ENCODE measurements around the gene EXD3. TPM values are rescaled to one million over a fixed set of nuclear protein-coding genes. Genes with fewer than 3 reads are reported as not detected.

The EXD3 gene
- total RNA-seq, 2 experiments from 2014 or later, result 20.8 to 27.0 TPM

GRCh38 chr9:137404961-137405567 lies 17.9 kb downstream of the EXD3 start:
- TF ChIP-seq, protein P1, sequence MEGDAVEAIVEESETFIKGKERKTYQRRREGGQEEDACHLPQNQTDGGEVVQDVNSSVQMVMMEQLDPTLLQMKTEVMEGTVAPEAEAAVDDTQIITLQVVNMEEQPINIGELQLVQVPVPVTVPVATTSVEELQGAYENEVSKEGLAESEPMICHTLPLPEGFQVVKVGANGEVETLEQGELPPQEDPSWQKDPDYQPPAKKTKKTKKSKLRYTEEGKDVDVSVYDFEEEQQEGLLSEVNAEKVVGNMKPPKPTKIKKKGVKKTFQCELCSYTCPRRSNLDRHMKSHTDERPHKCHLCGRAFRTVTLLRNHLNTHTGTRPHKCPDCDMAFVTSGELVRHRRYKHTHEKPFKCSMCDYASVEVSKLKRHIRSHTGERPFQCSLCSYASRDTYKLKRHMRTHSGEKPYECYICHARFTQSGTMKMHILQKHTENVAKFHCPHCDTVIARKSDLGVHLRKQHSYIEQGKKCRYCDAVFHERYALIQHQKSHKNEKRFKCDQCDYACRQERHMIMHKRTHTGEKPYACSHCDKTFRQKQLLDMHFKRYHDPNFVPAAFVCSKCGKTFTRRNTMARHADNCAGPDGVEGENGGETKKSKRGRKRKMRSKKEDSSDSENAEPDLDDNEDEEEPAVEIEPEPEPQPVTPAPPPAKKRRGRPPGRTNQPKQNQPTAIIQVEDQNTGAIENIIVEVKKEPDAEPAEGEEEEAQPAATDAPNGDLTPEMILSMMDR (conservative IDR thresholded peaks at IDR 0.05; ENCODE audit: low read length), result no peak
- no peak for TF ChIP-seq EZH2phosphoT487 (IDR thresholded peaks at IDR 0.05; ENCODE audit: borderline replicate concordance, low read depth, low read length)
- intact Hi-C loops (cut with micrococcal nuclease; ENCODE audit: unreplicated experiment), result no loop called here

DNA sequence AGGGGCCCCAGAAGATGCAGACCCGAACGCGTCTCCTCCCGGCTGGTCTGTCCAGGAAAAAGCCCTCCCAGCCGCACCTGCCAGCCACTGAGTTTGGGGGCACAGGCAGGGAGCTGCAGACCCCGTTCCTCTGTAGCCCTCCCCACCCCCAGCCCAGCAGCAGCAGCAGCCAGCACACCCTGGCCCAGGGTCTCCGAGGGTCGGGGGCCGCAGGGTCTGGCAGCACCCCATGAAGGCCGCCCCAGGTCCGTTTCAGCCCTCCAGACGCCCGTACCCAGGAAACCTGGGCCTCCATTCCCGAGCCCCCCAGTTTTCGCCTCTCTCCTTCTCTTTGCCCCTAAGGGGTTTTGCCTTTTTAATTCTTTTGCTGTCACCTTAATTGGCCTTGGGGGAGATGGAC lies 19.7 kb downstream of the EXD3 start:
- no peak for DNase-seq (ENCODE audit: low spot score)
- no peaks in the 10 kb centered on the region for H4K20me1 ChIP-seq (ENCODE audit: insufficient read depth, low read length)
- H2AFZ ChIP-seq (ENCODE audit: low read length), result no peak overlapping the region
- CTCF ChIA-PET (ENCODE audit: unreplicated experiment), result no interaction called here
- no peaks in the 10 kb centered on the region for H3K9me3 ChIP-seq (ENCODE audit: low read length)
- TF ChIP-seq EZH2phosphoT487 (IDR thresholded peaks at IDR 0.05; ENCODE audit: borderline replicate concordance, low read depth, low read length), result no peak
- TF ChIP-seq, protein P1 (conservative IDR thresholded peaks at IDR 0.05; ENCODE audit: low read length), result no peak
- H3K36me3 ChIP-seq (ENCODE audit: insufficient read depth, low read length), result no peaks in the 10 kb centered on the region
- no peak overlapping the region for H3K4me3 ChIP-seq (ENCODE audit: low read depth, low read length, poor library complexity, severe bottlenecking)
- POLR2A ChIA-PET, result no interaction called here
- no peaks in the 10 kb centered on the region for H3K4me1 ChIP-seq (ENCODE audit: insufficient read depth, low read length, poor library complexity, severe bottlenecking)
- H3K27ac ChIP-seq (ENCODE audit: low read depth, low read length, poor library complexity, severe bottlenecking), result no peak overlapping the region
- H3K9me2 ChIP-seq (ENCODE audit: insufficient read depth, low read length), result no peaks in the 10 kb centered on the region
- no peaks in the 10 kb centered on the region for H3K79me2 ChIP-seq (ENCODE audit: insufficient read depth, low read depth, low read length)
- BruUV-seq (replicated peaks), result no TSS peak
- no peak overlapping the region for H3K4me2 ChIP-seq (ENCODE audit: low read length)
- intact Hi-C loops (cut with micrococcal nuclease; ENCODE audit: unreplicated experiment), result no loop called here

More at GRCh38 chr9:137404961-137405567, 17.9 kb downstream of the EXD3 start:
- Histone ChIP-seq H3K4me1 (ENCODE audit: insufficient read depth, low read length, poor library complexity, severe bottlenecking) (no peaks in the 10 kb centered on the region), H3K36me3 (ENCODE audit: insufficient read depth, low read length) (no peaks in the 10 kb centered on the region), H3K9me2 (ENCODE audit: insufficient read depth, low read length) (no peaks in the 10 kb centered on the region), H3K79me2 (ENCODE audit: insufficient read depth, low read depth, low read length) (no peaks in the 10 kb centered on the region), H3K4me2 (ENCODE audit: low read length) (no peak overlapping the region), H3K9me3 (ENCODE audit: low read length) (no peaks in the 10 kb centered on the region), H3K27ac (ENCODE audit: low read depth, low read length, poor library complexity, severe bottlenecking) (no peak overlapping the region), H3K4me3 (ENCODE audit: low read depth, low read length, poor library complexity, severe bottlenecking) (no peak overlapping the region), H4K20me1 (ENCODE audit: insufficient read depth, low read length) (no peaks in the 10 kb centered on the region), H2AFZ (ENCODE audit: low read length) (no peak overlapping the region)
- DNase-seq (ENCODE audit: low spot score), result no peak
- ChIA-PET CTCF (ENCODE audit: unreplicated experiment) (no interaction called here), POLR2A (no interaction called here)
- BruUV-seq (replicated peaks), result no TSS peak

GRCh38 chr9:137402746-137403145 lies 20.2 kb downstream of the EXD3 start:
- H3K27ac ChIP-seq (ENCODE audit: low read depth, low read length, poor library complexity, severe bottlenecking), result no peak overlapping the region
- H2AFZ ChIP-seq (ENCODE audit: low read length), result no peak overlapping the region
- H3K4me3 ChIP-seq (ENCODE audit: low read depth, low read length, poor library complexity, severe bottlenecking), result no peak overlapping the region
- no peak for TF ChIP-seq EZH2phosphoT487 (IDR thresholded peaks at IDR 0.05; ENCODE audit: borderline replicate concordance, low read depth, low read length)
- TF ChIP-seq, protein P1 (conservative IDR thresholded peaks at IDR 0.05; ENCODE audit: low read length), result no peak
- CTCF ChIA-PET (ENCODE audit: unreplicated experiment), result no interaction called here
- no peaks in the 10 kb centered on the region for H3K79me2 ChIP-seq (ENCODE audit: insufficient read depth, low read depth, low read length)
- H3K36me3 ChIP-seq (ENCODE audit: insufficient read depth, low read length), result no peaks in the 10 kb centered on the region
- no peaks in the 10 kb centered on the region for H3K9me2 ChIP-seq (ENCODE audit: insufficient read depth, low read length)
- DNase-seq (ENCODE audit: low spot score), result no peak
- no TSS peak for BruUV-seq (replicated peaks)
- intact Hi-C loops (cut with micrococcal nuclease; ENCODE audit: unreplicated experiment), result no loop called here
- H4K20me1 ChIP-seq (ENCODE audit: insufficient read depth, low read length), result no peaks in the 10 kb centered on the region
- POLR2A ChIA-PET, result no interaction called here
- no peak overlapping the region for H3K4me2 ChIP-seq (ENCODE audit: low read length)
- no peaks in the 10 kb centered on the region for H3K4me1 ChIP-seq (ENCODE audit: insufficient read depth, low read length, poor library complexity, severe bottlenecking)
- no peaks in the 10 kb centered on the region for H3K9me3 ChIP-seq (ENCODE audit: low read length)
